Kidney tubule cell (primary cell): Measurements from ENCODE around the gene CEACAM16.
"Not testable (repeated sequence)": the region's sequence is repeated elsewhere in the genome, so short reads cannot be mapped to it uniquely, and the experiment has no call there.

Source experiments
- DNase-seq: peaks from one replicate; pipeline ENCODE4 v3.0.0-alpha.2; 2018; ENCODE audit warnings: low spot score

The CEACAM16 gene

DNA sequence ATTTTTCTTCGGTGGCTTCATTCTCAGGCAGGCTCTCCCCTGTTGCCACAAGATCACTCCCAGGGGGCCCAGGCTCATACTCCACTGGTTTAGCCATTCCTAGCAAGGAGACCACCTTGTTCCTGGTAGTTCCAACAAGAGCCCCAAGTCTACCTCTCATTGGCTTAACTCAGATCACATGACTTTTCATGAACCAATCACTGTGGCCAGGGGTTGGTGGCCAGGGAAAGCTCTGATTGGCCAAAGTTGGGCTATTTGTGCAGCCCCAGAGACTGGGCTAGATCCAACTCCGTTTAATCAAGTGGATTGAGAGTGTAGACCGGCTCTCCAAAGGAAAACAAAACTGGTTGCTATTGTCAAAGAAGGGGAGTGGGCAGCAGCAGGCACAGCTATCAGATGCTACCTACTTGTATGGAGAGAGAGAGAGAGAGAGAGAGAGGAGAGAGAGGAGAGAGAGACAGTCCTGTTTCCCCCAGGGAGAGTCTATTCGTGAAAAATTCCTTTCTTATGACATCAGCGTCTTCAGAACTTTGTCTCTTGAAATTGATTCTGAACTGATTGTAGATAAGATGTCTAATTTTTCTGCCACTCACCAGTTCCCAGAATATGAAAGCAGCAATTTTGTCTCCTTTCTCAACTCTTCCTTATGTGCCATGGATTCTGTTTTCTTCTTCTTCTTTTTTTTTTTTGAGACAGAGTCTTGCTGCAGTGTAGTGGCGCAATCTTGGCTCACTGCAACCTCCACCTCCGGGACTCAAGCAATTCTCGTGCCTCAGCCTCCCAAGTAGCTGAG, 21.7 kb upstream of the CEACAM16 start:
- peak; percentile 69 for DNase-seq

- no peak for DNase-seq
These were observed 18.4 kb upstream of the CEACAM16 start for GRCh38 chr19:44680536-44680935.

DNA sequence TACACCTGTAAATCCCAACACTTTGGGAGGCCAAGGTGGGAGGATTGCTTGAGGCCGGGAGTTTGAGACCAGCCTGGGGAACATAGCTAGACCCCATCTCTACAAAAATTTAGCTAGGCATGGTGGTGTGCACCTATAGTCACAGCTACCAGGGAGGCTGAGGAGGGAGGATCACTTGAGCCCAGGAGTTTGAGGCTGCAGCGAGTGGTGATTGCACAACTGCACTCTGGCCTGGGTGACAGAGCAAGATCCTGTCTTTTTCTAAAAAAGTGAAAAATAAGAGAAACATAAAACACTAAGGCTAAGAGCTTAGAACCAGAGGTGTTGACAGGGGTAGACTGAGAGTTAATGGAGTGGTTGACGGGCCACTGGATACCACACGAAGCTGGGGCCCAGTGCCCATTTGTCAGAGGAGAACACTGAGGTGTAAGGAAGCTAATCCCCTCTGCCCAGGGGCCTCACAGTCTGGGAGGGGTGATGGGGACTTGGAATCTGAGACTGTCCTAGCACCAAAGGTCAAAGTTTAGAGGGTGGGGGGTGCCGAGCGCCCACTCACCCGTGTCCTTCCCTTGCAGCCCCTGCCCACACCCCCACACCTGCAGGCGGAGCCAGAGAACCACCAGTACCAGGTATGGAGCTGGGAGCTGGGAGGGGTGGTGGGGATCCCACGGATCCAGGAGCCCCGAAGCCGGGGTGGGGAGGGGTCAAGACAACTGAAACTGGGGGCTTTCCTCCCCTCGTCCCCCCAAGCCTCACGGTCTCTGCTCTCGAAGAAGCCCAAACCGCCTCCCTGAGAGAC, 16.8 kb upstream of the CEACAM16 start:
- no peak for DNase-seq

- DNase-seq = no peak
These were observed 16.1 kb upstream of the CEACAM16 start for GRCh38 chr19:44682807-44683206.

DNA sequence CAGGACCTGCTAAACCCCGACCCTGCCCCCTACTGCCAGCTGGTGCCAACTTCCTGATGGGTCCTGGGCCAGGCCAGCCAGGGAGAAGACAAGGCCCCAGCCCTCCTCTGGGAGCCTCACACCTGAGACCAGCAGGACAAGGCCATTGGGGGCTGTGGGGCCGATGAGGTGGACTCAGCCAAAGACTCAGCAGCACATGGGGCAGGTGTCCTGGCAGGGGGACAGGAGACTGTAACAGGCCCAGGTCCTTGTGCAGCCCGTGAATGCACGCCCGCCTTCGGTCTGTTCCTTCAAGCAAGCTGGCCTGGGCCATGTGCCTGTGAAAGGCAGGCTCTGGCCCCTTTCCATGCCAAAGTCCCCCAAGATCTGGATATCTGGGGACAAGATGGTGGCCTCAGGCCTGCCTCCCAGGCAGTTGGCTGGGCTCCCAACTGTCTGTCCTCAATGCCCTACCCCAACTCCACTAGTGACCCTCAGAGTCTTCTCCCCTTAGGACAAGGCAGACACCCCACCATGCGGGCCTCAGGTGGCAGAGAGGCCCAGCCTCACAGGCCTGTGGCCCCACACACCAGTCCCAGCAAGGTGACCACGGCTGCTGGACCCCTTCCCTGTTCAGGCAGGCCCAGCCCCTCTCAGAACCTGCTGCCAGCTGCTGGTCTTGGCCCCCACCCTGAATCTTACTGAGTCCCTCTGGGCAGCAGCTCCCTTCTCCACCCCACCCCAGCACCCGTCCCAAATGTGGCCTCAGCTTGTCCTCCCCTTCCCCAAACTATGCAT, 15.3 kb upstream of the CEACAM16 start:
- no peak for DNase-seq

GRCh38 chr19:44684396-44684795, 14.6 kb upstream of the CEACAM16 start:
- DNase-seq = not testable (repeated sequence)

DNA sequence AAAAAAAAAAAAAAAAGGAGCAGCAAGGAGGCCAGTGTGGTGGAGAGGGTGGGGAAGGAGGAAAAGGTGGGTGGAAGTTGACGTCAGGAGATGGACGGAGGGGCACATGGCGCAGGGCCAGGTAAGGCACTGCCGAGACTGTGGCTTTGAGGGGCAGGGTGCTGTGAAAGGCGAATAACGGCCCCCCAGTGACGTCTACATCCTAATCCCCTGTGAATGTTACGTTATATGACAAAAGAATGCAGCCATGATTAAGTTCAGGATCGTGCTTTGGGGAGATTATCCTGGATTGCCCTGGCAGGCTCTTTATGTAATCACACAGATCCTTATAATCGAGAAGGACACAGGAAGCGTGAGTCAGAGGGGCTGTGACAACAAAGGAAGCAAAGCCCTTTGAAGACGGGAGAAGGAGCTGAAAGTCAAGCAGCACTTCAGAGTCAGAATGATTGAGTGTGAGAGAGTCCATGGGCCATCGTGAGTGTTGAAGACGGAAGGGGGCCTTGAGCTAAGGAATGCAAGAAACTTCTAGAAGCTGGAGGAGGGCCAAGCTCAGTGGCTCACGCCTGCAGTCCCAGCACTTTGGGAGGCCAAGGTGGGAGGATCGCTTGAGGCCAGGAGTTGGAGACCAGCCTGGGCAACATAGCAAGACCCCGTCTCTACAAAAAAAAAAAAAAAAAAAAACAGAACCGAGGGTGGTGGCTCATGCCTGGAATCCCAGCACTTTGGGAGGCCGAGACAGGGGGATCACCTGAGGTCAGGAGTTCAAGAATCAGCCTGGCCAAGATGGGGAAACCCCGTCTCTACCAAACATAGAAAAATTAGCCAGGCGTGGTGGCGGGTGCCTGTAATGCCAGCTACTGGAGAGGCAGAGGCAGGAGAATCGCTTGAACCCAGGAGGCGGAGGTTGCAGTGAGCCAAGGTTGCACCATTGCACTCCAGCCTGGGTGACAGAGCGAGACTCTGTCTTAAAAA, 13.8 kb upstream of the CEACAM16 start:
- DNase-seq = peak; percentile 83

- peak; percentile 70 for DNase-seq
These were observed 13.1 kb upstream of the CEACAM16 start for GRCh38 chr19:44685877-44686276.

- no peak for DNase-seq
These were observed 12.1 kb upstream of the CEACAM16 start for GRCh38 chr19:44686896-44687295.

- DNase-seq = no peak
These were observed 11.1 kb upstream of the CEACAM16 start for GRCh38 chr19:44687888-44688287.

GRCh38 chr19:44689290-44690130, 9.4 kb upstream of the CEACAM16 start:
- DNase-seq = peak; percentile 68

- DNase-seq = no peak
These were observed 8.9 kb upstream of the CEACAM16 start for GRCh38 chr19:44690131-44690440.

DNA sequence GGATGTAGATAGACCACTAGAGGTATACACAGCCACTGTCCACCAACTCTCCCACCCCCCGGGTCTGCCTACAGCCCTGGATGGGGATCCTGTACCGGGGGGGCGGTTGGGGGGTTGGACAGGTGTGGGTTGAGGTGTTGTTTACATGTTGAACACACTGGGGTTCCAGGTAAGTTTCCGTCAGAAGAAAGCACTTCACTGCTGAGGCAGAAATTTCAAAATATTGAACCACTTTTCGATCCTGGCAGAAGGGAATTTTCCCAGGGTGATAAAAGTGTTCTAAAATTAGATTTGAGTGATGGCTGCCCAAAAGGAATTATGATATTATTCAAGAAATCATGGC, 6.6 kb upstream of the CEACAM16 start:
- DNase-seq = no peak

DNA sequence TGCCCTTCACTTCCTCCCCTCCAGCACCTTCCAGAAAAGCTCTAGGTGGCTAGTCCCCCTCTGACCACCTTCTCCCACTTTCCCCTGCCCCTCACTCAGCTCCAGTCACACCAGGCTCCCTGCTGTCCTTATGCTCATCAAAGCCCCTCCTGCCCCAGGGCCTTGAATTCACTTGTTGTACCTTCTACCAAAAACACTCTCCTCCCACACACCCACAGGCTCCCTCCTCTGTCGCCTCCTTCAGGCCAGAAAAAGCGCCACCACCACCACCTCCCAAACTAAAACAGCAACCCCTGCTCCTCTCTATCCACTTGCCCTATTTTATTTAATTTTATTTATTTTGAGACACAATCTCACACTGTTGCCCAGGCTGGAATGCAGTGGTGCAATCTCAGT, 4.8 kb upstream of the CEACAM16 start:
- DNase-seq = no peak

GRCh38 chr19:44696939-44697669, 1.8 kb upstream of the CEACAM16 start:
- no peak for DNase-seq

DNA sequence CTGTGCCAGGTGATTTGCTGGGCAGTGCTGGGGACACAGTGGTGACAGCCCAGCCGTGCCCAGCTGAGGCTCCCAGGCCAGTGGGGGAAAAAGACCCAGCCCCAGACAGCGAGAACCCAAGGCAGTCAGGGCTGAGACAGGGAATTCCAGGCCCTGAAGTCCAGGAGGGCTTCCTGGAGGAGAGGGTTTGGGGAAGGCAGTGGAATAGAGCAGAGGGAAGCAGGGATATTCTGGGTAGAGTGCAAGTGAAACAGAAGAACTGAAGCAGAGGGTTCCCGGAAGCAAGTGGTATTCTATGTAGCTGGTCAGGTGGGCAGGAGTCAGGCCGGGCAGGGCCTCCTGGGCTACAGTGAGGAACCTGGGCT, 1.3 kb upstream of the CEACAM16 start:
- no peak for DNase-seq

GRCh38 chr19:44700547-44700946, 1.6 kb downstream of the CEACAM16 start:
- no peak for DNase-seq

GRCh38 chr19:44701228-44701627, 2.3 kb downstream of the CEACAM16 start:
- DNase-seq = no peak

DNA sequence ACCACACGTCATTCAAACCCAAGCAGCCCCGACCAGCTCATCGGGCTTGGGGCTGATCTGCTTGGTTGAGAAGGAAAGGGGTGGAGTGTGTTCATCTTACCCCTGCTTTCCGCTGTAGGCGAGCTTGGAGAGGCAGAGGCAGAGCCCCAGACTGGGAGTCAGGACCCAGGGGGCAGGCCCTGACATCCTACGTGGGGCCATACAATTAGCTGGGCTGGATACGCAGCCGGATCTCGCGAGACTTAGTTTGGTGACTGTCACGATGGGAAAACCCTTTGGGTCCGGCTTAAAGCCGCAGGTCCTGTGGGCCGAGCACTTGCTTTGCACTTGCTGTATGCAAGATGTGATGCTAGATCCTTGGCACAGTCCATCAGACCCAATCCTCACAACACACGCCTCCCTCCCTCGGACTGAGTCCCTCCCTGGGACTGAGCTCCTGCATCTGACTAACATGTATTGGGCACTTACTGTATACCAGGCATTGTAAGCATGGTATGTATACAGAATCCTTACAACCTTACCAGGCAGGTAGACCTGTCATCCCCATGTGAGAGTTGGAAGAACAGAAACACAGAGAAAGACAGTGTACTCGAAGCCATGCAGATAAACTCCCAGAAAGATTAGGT, 3.7 kb downstream of the CEACAM16 start:
- no peak for DNase-seq
